HepG2 (cell line): ENCODE results near the gene LNX2. TPM values are rescaled to one million over a fixed set of nuclear protein-coding genes. Genes with fewer than 3 reads are reported as not detected.

ENCODE experiments used
- BRF2 ChIP-seq: sonication (generic); formaldehyde crosslinking; IDR thresholded peaks from 2 replicates; pipeline ENCODE4 v1.8.1; 2022; ENCODE audit warnings: mild to moderate bottlenecking, missing genetic modification reagents
- HNRNPL ChIP-seq: fragments of 200-400 bp; formaldehyde crosslinking; IDR thresholded peaks from 2 replicates; pipeline ENCODE4 v1.6.1; 2017; ENCODE audit warnings: mild to moderate bottlenecking, low read depth, low read length
- IRX3 ChIP-seq: sonication (generic); formaldehyde crosslinking; IDR thresholded peaks from 2 replicates; pipeline ENCODE4 v1.8.1; 2023; ENCODE audit warnings: mild to moderate bottlenecking, low read depth, missing genetic modification reagents, borderline replicate concordance
- KLF15 ChIP-seq: sonication (generic); formaldehyde crosslinking; IDR thresholded peaks from 2 replicates; pipeline ENCODE4 v1.8.1; 2023; ENCODE audit warnings: borderline replicate concordance, mild to moderate bottlenecking, inconsistent platforms, missing genetic modification reagents, mixed read lengths
- RXRB ChIP-seq: IDR thresholded peaks from 2 replicates; pipeline ENCODE4 v1.6.1; 2016; ENCODE audit warnings: borderline replicate concordance, missing genetic modification reagents, missing compliant biosample characterization
- SAFB2 ChIP-seq: sonication (generic); formaldehyde crosslinking; IDR thresholded peaks from 2 replicates; pipeline ENCODE4 v1.5.1; 2020; ENCODE audit warnings: missing genetic modification reagents, low read depth, mild to moderate bottlenecking, borderline replicate concordance
- SP1 ChIP-seq, 2 experiments: fragments of 450-650 bp in 1 of 2; sonication (generic) in 1 of 2; formaldehyde crosslinking in 1 of 2; IDR thresholded peaks; 2 replicates each; pipeline versions ENCODE4 v1.4.0 to v1.6.1; 2016 to 2020; ENCODE audit warnings: missing genetic modification reagents in 1 of 2
- ZBTB40 ChIP-seq, 2 experiments: fragments of 450-650 bp in 1 of 2; sonication (generic) in 1 of 2; formaldehyde crosslinking in 1 of 2; IDR thresholded peaks; 2 replicates each; pipeline versions ENCODE4 v1.6.1 to v1.8.0; 2016 to 2022; ENCODE audit warnings: antibody characterized with exemption in 1 of 2, mild to moderate bottlenecking in 1 of 2, missing genetic modification reagents in 1 of 2
- ZMYM2 ChIP-seq: sonication (generic); formaldehyde crosslinking; IDR thresholded peaks from 2 replicates; pipeline ENCODE4 v1.8.0; 2022; ENCODE audit warnings: mild to moderate bottlenecking, missing genetic modification reagents
- polyA plus RNA-seq, 8 experiments: library from polyadenylated mRNA; depleted of rRNA in 3 of 8; stranded (reverse) in 7 of 8; unstranded in 1 of 8; fragments of >200 nt; fragmentation: Illumina TruSeq in 4 of 8; extraction: Trizol in 4 of 8; gene quantifications; 2 replicates each; pipeline versions ENCODE4 v1.2.1 to v1.2.3, GENCODE V29; 2011 to 2016; ENCODE audit warnings: low read depth in 4 of 8, missing spikeins in 1 of 8, mixed read lengths in 1 of 8; ENCODE audit not compliant: insufficient read depth in 1 of 8
- total RNA-seq, 5 experiments: library from RNA; depleted of rRNA; stranded (reverse); fragments of >200 nt; fragmentation: Illumina TruSeq; extraction: Trizol; gene quantifications; 2 replicates each; pipeline ENCODE4 v1.2.3, GENCODE V29; 2016; ENCODE audit warnings: low read depth in 1 of 5
- TF ChIP-seq, protein P1 (sequence below): IDR thresholded peaks from 2 replicates; pipeline ENCODE4 v1.4.0; 2020; ENCODE audit warnings: mild to moderate bottlenecking, missing genetic modification reagents

Gene LNX2
- total and polyA plus RNA-seq, 2 of the 13 experiments (the other 11 are each of a cell fraction or from before 2014, with no cell fraction given), result 9.2 to 9.7 TPM

GRCh38 chr13:27622102-27622820 lies 1.9 kb upstream of the LNX2 start (continued):
- TF ChIP-seq, protein P1, sequence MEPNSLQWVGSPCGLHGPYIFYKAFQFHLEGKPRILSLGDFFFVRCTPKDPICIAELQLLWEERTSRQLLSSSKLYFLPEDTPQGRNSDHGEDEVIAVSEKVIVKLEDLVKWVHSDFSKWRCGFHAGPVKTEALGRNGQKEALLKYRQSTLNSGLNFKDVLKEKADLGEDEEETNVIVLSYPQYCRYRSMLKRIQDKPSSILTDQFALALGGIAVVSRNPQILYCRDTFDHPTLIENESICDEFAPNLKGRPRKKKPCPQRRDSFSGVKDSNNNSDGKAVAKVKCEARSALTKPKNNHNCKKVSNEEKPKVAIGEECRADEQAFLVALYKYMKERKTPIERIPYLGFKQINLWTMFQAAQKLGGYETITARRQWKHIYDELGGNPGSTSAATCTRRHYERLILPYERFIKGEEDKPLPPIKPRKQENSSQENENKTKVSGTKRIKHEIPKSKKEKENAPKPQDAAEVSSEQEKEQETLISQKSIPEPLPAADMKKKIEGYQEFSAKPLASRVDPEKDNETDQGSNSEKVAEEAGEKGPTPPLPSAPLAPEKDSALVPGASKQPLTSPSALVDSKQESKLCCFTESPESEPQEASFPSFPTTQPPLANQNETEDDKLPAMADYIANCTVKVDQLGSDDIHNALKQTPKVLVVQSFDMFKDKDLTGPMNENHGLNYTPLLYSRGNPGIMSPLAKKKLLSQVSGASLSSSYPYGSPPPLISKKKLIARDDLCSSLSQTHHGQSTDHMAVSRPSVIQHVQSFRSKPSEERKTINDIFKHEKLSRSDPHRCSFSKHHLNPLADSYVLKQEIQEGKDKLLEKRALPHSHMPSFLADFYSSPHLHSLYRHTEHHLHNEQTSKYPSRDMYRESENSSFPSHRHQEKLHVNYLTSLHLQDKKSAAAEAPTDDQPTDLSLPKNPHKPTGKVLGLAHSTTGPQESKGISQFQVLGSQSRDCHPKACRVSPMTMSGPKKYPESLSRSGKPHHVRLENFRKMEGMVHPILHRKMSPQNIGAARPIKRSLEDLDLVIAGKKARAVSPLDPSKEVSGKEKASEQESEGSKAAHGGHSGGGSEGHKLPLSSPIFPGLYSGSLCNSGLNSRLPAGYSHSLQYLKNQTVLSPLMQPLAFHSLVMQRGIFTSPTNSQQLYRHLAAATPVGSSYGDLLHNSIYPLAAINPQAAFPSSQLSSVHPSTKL (CRISPR knock-in tag), result no peak
- TF ChIP-seq RXRB (CRISPR knock-in tag), result 0 out of 2 replicates have a peak, but pooled peaks have one; percentile 1
- TF ChIP-seq BRF2 (CRISPR knock-in tag), result no peak
- no peak for TF ChIP-seq HNRNPL
- no peak for TF ChIP-seq ZMYM2 (CRISPR knock-in tag)
- no peak for TF ChIP-seq KLF15 (CRISPR knock-in tag)
- TF ChIP-seq ZBTB40 (IDR thresholded peaks at IDR 0.05), result no peak
- no peak; the same call in 1 of the 2 replicates for TF ChIP-seq ZBTB40 (CRISPR knock-in tag; IDR thresholded peaks at IDR 0.05)
- TF ChIP-seq IRX3 (CRISPR knock-in tag), result no peak
- TF ChIP-seq SAFB2, result no peak
- no peak for TF ChIP-seq SP1 (IDR thresholded peaks at IDR 0.05)
- no peak for TF ChIP-seq SP1 (CRISPR knock-in tag; IDR thresholded peaks at IDR 0.05)
